ENCODE results near the gene RBM4B. TPM values are rescaled to one million over a fixed set of nuclear protein-coding genes. Genes with fewer than 3 reads are reported as not detected.

The RBM4B gene
- total RNA-seq, 1 experiment from 2014 or later, result 14.1 TPM

DNA sequence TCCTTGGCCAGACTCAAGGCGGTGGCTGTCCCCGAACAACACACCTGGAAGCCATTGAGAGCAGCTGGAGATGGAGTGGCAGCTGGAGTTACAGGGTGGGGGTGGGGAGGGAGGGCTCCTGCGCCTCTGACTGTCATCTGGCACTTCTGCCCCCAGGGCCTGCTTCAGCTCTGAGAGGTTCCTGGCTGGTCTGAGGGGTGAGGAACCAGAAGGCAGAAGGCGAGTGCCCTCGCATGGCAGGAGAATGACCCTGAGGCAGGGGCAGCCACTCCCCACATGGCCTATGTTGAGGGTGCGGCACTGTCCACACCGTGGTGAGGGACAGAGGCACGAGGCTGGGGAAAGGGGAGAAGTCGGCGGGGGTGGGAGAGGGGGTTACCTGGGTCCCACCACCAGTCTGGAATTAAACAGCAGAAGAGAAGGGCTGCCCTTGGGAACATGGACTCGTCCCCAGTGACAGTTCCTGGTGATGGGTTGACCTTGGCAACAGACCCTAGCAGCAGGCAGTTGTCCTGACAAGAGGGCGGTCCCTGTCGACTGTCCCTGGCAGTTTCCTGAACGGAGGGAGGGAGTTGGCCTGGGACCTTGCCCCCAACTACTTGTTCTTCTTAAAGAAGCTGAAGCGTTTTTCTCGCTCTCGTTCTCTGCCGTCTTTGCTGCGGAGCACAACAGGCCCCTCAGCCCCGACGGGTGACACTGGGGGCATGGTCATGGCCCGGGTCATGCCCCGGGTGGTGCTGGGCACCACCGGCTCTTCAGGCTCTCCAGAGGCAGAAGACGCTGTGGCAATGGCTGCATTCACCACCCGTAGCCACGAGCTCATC is 7.8 kb upstream of the RBM4B start (continued):
- TF ChIP-seq, protein P1, sequence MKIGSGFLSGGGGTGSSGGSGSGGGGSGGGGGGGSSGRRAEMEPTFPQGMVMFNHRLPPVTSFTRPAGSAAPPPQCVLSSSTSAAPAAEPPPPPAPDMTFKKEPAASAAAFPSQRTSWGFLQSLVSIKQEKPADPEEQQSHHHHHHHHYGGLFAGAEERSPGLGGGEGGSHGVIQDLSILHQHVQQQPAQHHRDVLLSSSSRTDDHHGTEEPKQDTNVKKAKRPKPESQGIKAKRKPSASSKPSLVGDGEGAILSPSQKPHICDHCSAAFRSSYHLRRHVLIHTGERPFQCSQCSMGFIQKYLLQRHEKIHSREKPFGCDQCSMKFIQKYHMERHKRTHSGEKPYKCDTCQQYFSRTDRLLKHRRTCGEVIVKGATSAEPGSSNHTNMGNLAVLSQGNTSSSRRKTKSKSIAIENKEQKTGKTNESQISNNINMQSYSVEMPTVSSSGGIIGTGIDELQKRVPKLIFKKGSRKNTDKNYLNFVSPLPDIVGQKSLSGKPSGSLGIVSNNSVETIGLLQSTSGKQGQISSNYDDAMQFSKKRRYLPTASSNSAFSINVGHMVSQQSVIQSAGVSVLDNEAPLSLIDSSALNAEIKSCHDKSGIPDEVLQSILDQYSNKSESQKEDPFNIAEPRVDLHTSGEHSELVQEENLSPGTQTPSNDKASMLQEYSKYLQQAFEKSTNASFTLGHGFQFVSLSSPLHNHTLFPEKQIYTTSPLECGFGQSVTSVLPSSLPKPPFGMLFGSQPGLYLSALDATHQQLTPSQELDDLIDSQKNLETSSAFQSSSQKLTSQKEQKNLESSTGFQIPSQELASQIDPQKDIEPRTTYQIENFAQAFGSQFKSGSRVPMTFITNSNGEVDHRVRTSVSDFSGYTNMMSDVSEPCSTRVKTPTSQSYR (CRISPR knock-in tag; IDR thresholded peaks at IDR 0.05), result no peak
- no peak for TF ChIP-seq ZNF416 (CRISPR knock-in tag; IDR thresholded peaks at IDR 0.05)
- no peak for TF ChIP-seq SOX15 (CRISPR knock-in tag; IDR thresholded peaks at IDR 0.05)
- TF ChIP-seq CREM (CRISPR knock-in tag; IDR thresholded peaks at IDR 0.05), result no peak
- no peak for TF ChIP-seq ZNF232 (CRISPR knock-in tag; IDR thresholded peaks at IDR 0.05)
- TF ChIP-seq, protein P2, sequence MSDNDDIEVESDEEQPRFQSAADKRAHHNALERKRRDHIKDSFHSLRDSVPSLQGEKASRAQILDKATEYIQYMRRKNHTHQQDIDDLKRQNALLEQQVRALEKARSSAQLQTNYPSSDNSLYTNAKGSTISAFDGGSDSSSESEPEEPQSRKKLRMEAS (CRISPR knock-in tag; IDR thresholded peaks at IDR 0.05), result no peak
- no peak for TF ChIP-seq SMAD3 (CRISPR knock-in tag; IDR thresholded peaks at IDR 0.05; ENCODE audit: borderline replicate concordance)
- no peak for TF ChIP-seq NFYB (CRISPR knock-in tag; conservative IDR thresholded peaks at IDR 0.05; ENCODE audit: low read depth)
- TF ChIP-seq, protein P3, sequence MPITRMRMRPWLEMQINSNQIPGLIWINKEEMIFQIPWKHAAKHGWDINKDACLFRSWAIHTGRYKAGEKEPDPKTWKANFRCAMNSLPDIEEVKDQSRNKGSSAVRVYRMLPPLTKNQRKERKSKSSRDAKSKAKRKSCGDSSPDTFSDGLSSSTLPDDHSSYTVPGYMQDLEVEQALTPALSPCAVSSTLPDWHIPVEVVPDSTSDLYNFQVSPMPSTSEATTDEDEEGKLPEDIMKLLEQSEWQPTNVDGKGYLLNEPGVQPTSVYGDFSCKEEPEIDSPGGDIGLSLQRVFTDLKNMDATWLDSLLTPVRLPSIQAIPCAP (CRISPR knock-in tag; IDR thresholded peaks at IDR 0.05), result no peak

DNA sequence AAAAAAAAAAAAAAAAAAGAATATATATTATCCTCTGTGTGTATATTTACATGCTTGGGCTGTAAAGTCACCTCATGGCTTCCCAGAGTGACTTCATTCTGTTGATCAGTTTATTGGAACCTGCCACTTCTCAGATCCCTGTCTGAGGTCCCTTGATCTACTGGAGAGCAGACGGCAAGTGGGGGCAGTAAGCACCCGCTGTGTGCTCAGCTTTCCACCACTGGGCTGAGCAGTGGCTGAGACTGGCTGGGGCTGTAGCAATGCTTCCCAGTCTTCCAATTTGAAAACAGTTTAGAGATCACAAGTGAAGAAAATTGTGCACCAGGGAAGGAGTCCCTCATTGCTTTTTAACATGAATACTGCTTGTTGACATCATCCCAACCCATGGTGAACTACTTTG is 6.9 kb upstream of the RBM4B start:
- ChIA-PET POLR2A (no interaction called here), CTCF (interaction anchor here (0.7 to 1.7 kb wide), 2 partner anchors 25 to 149 kb away, joined by 3 to 8 read pairs; no protein-coding TSS in a partner anchor)
- peaks cover 8% of the 10 kb centered on the region; the same call in 1 of the 2 replicates for H3K36me3 Mint-ChIP-seq
- H3K4me1 Mint-ChIP-seq, result peaks cover 5% of the 10 kb centered on the region
- DNase-seq (ENCODE audit: low spot score) (no peak), ATAC-seq (no peak)
- no peak overlapping the region for H3K27ac Mint-ChIP-seq
- TF ChIP-seq, protein P4, sequence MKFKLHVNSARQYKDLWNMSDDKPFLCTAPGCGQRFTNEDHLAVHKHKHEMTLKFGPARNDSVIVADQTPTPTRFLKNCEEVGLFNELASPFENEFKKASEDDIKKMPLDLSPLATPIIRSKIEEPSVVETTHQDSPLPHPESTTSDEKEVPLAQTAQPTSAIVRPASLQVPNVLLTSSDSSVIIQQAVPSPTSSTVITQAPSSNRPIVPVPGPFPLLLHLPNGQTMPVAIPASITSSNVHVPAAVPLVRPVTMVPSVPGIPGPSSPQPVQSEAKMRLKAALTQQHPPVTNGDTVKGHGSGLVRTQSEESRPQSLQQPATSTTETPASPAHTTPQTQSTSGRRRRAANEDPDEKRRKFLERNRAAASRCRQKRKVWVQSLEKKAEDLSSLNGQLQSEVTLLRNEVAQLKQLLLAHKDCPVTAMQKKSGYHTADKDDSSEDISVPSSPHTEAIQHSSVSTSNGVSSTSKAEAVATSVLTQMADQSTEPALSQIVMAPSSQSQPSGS (CRISPR knock-in tag; IDR thresholded peaks at IDR 0.05; ENCODE audit: borderline replicate concordance, low read depth), result no peak
- TF ChIP-seq MXD4 (CRISPR knock-in tag; IDR thresholded peaks at IDR 0.05; ENCODE audit: borderline replicate concordance) (no peak), ZNF121 (CRISPR knock-in tag; IDR thresholded peaks at IDR 0.05) (no peak), NR2C2 (CRISPR knock-in tag; IDR thresholded peaks at IDR 0.05) (no peak), FOXK1 (CRISPR knock-in tag; IDR thresholded peaks at IDR 0.05) (no peak), NR1H2 (CRISPR knock-in tag; IDR thresholded peaks at IDR 0.05) (no peak), GTF2I (CRISPR knock-in tag; conservative IDR thresholded peaks at IDR 0.05) (no peak), FOXP1 (CRISPR knock-in tag; IDR thresholded peaks at IDR 0.05; ENCODE audit: borderline replicate concordance) (no peak)
- TF ChIP-seq, protein P5, sequence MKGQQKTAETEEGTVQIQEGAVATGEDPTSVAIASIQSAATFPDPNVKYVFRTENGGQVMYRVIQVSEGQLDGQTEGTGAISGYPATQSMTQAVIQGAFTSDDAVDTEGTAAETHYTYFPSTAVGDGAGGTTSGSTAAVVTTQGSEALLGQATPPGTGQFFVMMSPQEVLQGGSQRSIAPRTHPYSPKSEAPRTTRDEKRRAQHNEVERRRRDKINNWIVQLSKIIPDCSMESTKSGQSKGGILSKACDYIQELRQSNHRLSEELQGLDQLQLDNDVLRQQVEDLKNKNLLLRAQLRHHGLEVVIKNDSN (CRISPR knock-in tag; IDR thresholded peaks at IDR 0.05), result no peak
- TF ChIP-seq, protein P6, sequence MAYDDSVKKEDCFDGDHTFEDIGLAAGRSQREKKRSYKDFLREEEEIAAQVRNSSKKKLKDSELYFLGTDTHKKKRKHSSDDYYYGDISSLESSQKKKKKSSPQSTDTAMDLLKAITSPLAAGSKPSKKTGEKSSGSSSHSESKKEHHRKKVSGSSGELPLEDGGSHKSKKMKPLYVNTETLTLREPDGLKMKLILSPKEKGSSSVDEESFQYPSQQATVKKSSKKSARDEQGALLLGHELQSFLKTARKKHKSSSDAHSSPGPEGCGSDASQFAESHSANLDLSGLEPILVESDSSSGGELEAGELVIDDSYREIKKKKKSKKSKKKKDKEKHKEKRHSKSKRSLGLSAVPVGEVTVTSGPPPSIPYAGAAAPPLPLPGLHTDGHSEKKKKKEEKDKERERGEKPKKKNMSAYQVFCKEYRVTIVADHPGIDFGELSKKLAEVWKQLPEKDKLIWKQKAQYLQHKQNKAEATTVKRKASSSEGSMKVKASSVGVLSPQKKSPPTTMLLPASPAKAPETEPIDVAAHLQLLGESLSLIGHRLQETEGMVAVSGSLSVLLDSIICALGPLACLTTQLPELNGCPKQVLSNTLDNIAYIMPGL (CRISPR knock-in tag; IDR thresholded peaks at IDR 0.05), result no peak
- TF ChIP-seq, protein P7, sequence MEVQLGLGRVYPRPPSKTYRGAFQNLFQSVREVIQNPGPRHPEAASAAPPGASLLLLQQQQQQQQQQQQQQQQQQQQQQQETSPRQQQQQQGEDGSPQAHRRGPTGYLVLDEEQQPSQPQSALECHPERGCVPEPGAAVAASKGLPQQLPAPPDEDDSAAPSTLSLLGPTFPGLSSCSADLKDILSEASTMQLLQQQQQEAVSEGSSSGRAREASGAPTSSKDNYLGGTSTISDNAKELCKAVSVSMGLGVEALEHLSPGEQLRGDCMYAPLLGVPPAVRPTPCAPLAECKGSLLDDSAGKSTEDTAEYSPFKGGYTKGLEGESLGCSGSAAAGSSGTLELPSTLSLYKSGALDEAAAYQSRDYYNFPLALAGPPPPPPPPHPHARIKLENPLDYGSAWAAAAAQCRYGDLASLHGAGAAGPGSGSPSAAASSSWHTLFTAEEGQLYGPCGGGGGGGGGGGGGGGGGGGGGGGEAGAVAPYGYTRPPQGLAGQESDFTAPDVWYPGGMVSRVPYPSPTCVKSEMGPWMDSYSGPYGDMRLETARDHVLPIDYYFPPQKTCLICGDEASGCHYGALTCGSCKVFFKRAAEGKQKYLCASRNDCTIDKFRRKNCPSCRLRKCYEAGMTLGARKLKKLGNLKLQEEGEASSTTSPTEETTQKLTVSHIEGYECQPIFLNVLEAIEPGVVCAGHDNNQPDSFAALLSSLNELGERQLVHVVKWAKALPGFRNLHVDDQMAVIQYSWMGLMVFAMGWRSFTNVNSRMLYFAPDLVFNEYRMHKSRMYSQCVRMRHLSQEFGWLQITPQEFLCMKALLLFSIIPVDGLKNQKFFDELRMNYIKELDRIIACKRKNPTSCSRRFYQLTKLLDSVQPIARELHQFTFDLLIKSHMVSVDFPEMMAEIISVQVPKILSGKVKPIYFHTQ (CRISPR knock-in tag; IDR thresholded peaks at IDR 0.05), result no peak
- TF ChIP-seq, protein P8, sequence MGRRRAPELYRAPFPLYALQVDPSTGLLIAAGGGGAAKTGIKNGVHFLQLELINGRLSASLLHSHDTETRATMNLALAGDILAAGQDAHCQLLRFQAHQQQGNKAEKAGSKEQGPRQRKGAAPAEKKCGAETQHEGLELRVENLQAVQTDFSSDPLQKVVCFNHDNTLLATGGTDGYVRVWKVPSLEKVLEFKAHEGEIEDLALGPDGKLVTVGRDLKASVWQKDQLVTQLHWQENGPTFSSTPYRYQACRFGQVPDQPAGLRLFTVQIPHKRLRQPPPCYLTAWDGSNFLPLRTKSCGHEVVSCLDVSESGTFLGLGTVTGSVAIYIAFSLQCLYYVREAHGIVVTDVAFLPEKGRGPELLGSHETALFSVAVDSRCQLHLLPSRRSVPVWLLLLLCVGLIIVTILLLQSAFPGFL (CRISPR knock-in tag; IDR thresholded peaks at IDR 0.05; ENCODE audit: borderline replicate concordance), result no peak
- H3K4me3 Mint-ChIP-seq, result no peak overlapping the region
- H3K9me3 Mint-ChIP-seq, result no peaks in the 10 kb centered on the region
- H3K27me3 Mint-ChIP-seq (ENCODE audit: low read depth), result no peaks in the 10 kb centered on the region

Measured in WTC11 (cell line).